ENCODE results near the gene FAM240A. TPM values are rescaled to one million over a fixed set of nuclear protein-coding genes. Genes with fewer than 3 reads are reported as not detected.

The FAM240A gene
- total and polyA plus RNA-seq, 2 donors (not counting 3 experiments of a cell fraction or from before 2014, with no cell fraction given): not detected

DNA sequence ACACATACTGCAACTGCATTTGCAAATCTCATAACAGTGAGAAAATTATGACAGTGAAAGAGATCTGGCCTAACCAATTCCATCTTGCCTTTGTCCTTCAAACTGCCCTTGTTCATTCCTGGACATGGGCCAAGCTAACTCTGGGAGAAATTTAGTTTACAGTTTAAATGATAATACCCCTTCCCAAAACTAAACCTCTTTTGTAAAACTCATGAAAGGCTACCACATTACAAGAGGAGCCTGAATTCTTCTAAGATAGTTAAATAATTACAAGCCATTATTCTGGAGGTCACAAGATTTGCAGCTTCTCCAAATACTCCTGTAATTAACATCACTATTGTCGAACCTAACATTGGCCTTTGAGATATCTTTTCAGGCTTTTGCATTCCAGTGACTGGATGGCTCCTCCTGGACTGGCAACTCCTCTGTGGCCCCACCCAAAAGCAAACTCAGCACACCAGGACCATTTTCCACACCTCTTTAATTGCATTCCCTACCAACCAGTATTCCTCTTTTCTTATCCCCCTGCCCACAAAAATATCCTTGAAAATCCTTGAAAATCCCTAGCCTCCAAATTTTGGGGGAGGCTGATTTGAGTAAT, 8.8 kb upstream of the FAM240A start:
- H3K36me3 ChIP-seq (ENCODE audit: control insufficient read depth in 2 of 2, extremely low read depth in 1 of 2, insufficient read depth in 2 of 2, low read length in 2 of 2): no peaks in the 10 kb centered on the region
- H2AFZ ChIP-seq (ENCODE audit: low read depth, low read length): no peak overlapping the region
- H3K79me2 ChIP-seq (ENCODE audit: control insufficient read depth, insufficient read depth, low read length): no peaks in the 10 kb centered on the region
- H3K9me1 ChIP-seq (replicated peaks; ENCODE audit: control insufficient read depth, extremely low read depth, insufficient read depth, low read length): no peaks in the 10 kb centered on the region
- no TSS peak for BruUV-seq (replicated peaks)
- ChIA-PET POLR2A (interaction anchor here (0.6 kb wide), 1 partner anchor 64 kb away, joined by 4 read pairs; no protein-coding TSS in a partner anchor), CTCF (interaction anchor here (3.5 kb wide), 1 partner anchor 115 kb away, joined by 14 read pairs; no protein-coding TSS in a partner anchor)
- DNase-seq (ENCODE audit: low read depth, low spot score) (no peak), FAIRE-seq (no peak)
- TF ChIP-seq POLR2A (IDR thresholded peaks at IDR 0.05; ENCODE audit: low read depth, low read length): no peak
- no peak for TF ChIP-seq EZH2 (IDR thresholded peaks at IDR 0.05; ENCODE audit: borderline replicate concordance, low read depth, low read length, severe bottlenecking)
- TF ChIP-seq MAX (IDR thresholded peaks at IDR 0.05; ENCODE audit: insufficient read depth, insufficient read length): no peak
- no peak overlapping the region for H3K9ac ChIP-seq (replicated peaks; ENCODE audit: extremely low read depth, insufficient read depth, low read length)
- no peaks in the 10 kb centered on the region for H3K9me3 ChIP-seq (replicated peaks; ENCODE audit: control insufficient read depth, insufficient read depth, low read length)
- H4K20me1 ChIP-seq (replicated peaks; ENCODE audit: control insufficient read depth, extremely low read depth, insufficient read depth, low read length): no peaks in the 10 kb centered on the region
- no peak overlapping the region for H3K4me2 ChIP-seq (ENCODE audit: insufficient read depth, low read length)
- H3K4me1 ChIP-seq (ENCODE audit: control insufficient read depth, extremely low read depth, insufficient read depth, low read length): no peaks in the 10 kb centered on the region
- no peak overlapping the region for H3K27ac ChIP-seq (ENCODE audit: insufficient read depth, low read depth, low read length)
- no peak overlapping the region for H3K4me3 ChIP-seq (replicated peaks in 1 of 3; ENCODE audit: insufficient read depth in 1 of 3, low read depth in 1 of 3, low read length in 3 of 3)
- dilution Hi-C loops (cut with MboI; ENCODE audit: extremely low pct_ligation_motif_present, low sequenced_read_pairs): no loop called here
- intact Hi-C loops (cut with micrococcal nuclease): no loop called here
- peaks cover 3 to 5% of the 10 kb centered on the region in 2 experiments for H3K27me3 ChIP-seq (ENCODE audit: control insufficient read depth in 2 of 2, insufficient read depth in 2 of 2, low read length in 2 of 2)

- Histone ChIP-seq H2AFZ (ENCODE audit: low read depth, low read length) (no peak overlapping the region), H3K79me2 (ENCODE audit: control insufficient read depth, insufficient read depth, low read length) (no peaks in the 10 kb centered on the region), H3K36me3 (ENCODE audit: control insufficient read depth in 2 of 2, extremely low read depth in 1 of 2, insufficient read depth in 2 of 2, low read length in 2 of 2) (no peaks in the 10 kb centered on the region), H3K4me1 (ENCODE audit: control insufficient read depth, extremely low read depth, insufficient read depth, low read length) (no peaks in the 10 kb centered on the region), H3K4me3 (replicated peaks in 1 of 3; ENCODE audit: insufficient read depth in 1 of 3, low read depth in 1 of 3, low read length in 3 of 3) (no peak overlapping the region), H3K9me1 (replicated peaks; ENCODE audit: control insufficient read depth, extremely low read depth, insufficient read depth, low read length) (no peaks in the 10 kb centered on the region), H3K9me3 (replicated peaks; ENCODE audit: control insufficient read depth, insufficient read depth, low read length) (no peaks in the 10 kb centered on the region), H3K9ac (replicated peaks; ENCODE audit: extremely low read depth, insufficient read depth, low read length) (no peak overlapping the region), H3K27ac (ENCODE audit: insufficient read depth, low read depth, low read length) (no peak overlapping the region), H3K4me2 (ENCODE audit: insufficient read depth, low read length) (no peak overlapping the region), H3K27me3 (ENCODE audit: control insufficient read depth in 2 of 2, insufficient read depth in 2 of 2, low read length in 2 of 2) (peaks cover 3 to 5% of the 10 kb centered on the region in 2 experiments), H4K20me1 (replicated peaks; ENCODE audit: control insufficient read depth, extremely low read depth, insufficient read depth, low read length) (no peaks in the 10 kb centered on the region)
- intact Hi-C loops (cut with micrococcal nuclease) (no loop called here), dilution Hi-C loops (cut with MboI; ENCODE audit: extremely low pct_ligation_motif_present, low sequenced_read_pairs) (no loop called here)
- FAIRE-seq: no peak
- POLR2A ChIA-PET: interaction anchor here (0.6 kb wide), 1 partner anchor 65 kb away, joined by 4 read pairs; no protein-coding TSS in a partner anchor
- BruUV-seq (replicated peaks): no TSS peak
- no peak for DNase-seq (ENCODE audit: low read depth, low spot score)
- CTCF ChIA-PET: interaction anchor here (3.5 kb wide), 1 partner anchor 115 kb away, joined by 14 read pairs; no protein-coding TSS in a partner anchor
- TF ChIP-seq EZH2 (IDR thresholded peaks at IDR 0.05; ENCODE audit: borderline replicate concordance, low read depth, low read length, severe bottlenecking): no peak
- no peak for TF ChIP-seq JUN (IDR thresholded peaks at IDR 0.05; ENCODE audit: borderline replicate concordance, insufficient read depth, insufficient read length, low read depth)
- no peak for TF ChIP-seq GATA2 (IDR thresholded peaks at IDR 0.05; ENCODE audit: insufficient read depth, insufficient read length, low read depth, low read length)
- TF ChIP-seq FOS (IDR thresholded peaks at IDR 0.05; ENCODE audit: borderline replicate concordance, insufficient read depth, low read length): no peak
- no peak for TF ChIP-seq CTCF (IDR thresholded peaks at IDR 0.05; ENCODE audit: extremely low read depth in 1 of 2, insufficient read depth in 1 of 2, low read depth in 1 of 2, low read length in 2 of 2)
- TF ChIP-seq POLR2AphosphoS5 (IDR thresholded peaks at IDR 0.05; ENCODE audit: insufficient read depth, low read depth, low read length): no peak
- no peak for TF ChIP-seq MAX (IDR thresholded peaks at IDR 0.05; ENCODE audit: insufficient read depth, insufficient read length)
- no peak for TF ChIP-seq POLR2A (IDR thresholded peaks at IDR 0.05; ENCODE audit: low read depth, low read length)
- TF ChIP-seq MYC (IDR thresholded peaks at IDR 0.05; ENCODE audit: low read depth, low read length): no peak
Measured at GRCh38 chr3:46604127-46604526, 8.2 kb upstream of the FAM240A start.

Measured in endothelial cell of umbilical vein (primary cell).